GM23338 (cell line): Measurements from ENCODE around the gene ASGR2. TPM values are rescaled to one million over a fixed set of nuclear protein-coding genes. Genes with fewer than 3 reads are reported as not detected.

Experiments used
- ATAC-seq: fragments of 200-7000 bp; cut with Tn5 transposase; 3 replicates; pipeline ENCODE4 v1.9.1; 2020
- DNase-seq: peaks from one replicate; pipeline ENCODE4 v3.0.0-alpha.2; 2015; ENCODE audit warnings: low spot score
- H2AFZ ChIP-seq: fragments of 200-600 bp; sonication (generic); 2 replicates; pipeline ENCODE4 v1.8.0; 2016; ENCODE audit warnings: antibody characterized with exemption, mild to moderate bottlenecking, moderate library complexity
- H3F3A ChIP-seq: fragments of 200-600 bp; sonication (generic); replicated peaks from 2 replicates; pipeline ENCODE4 v1.8.0; 2017; ENCODE audit warnings: antibody characterized with exemption, mixed run types, low read depth
- H3K27ac ChIP-seq: fragments of 200-600 bp; sonication (generic); 2 replicates; pipeline ENCODE4 v1.6.1; 2016; ENCODE audit warnings: low read depth
- H3K27me3 ChIP-seq: fragments of 200-600 bp; sonication (generic); 2 replicates; pipeline ENCODE4 v1.8.0; 2016; ENCODE audit warnings: mild to moderate bottlenecking, mixed run types, moderate library complexity; ENCODE audit not compliant: insufficient read depth
- H3K36me3 ChIP-seq: fragments of 200-600 bp; sonication (generic); 2 replicates; pipeline ENCODE4 v1.8.0; 2016; ENCODE audit warnings: mild to moderate bottlenecking; ENCODE audit not compliant: insufficient read depth
- H3K4me1 ChIP-seq: fragments of 200-600 bp; sonication (generic); 2 replicates; pipeline ENCODE4 v1.8.0; 2016; ENCODE audit warnings: mild to moderate bottlenecking, moderate library complexity; ENCODE audit not compliant: insufficient read depth
- H3K4me2 ChIP-seq: fragments of 200-600 bp; sonication (generic); 2 replicates; pipeline ENCODE4 v1.7.1; 2017; ENCODE audit warnings: mixed run types
- H3K4me3 ChIP-seq: fragments of 200-600 bp; sonication (generic); 2 replicates; pipeline ENCODE4 v1.6.1; 2016; ENCODE audit warnings: mixed run types
- H3K79me2 ChIP-seq: fragments of 200-600 bp; sonication (generic); replicated peaks from 2 replicates; pipeline ENCODE4 v1.8.0; 2017; ENCODE audit warnings: mild to moderate bottlenecking; ENCODE audit not compliant: insufficient read depth
- H3K9me2 ChIP-seq: fragments of 200-600 bp; sonication (generic); 2 replicates; pipeline ENCODE4 v1.8.0; 2017; ENCODE audit not compliant: insufficient read depth
- H4K20me1 ChIP-seq: fragments of 200-600 bp; sonication (generic); replicated peaks from 2 replicates; pipeline ENCODE4 v1.8.0; 2017; ENCODE audit warnings: mild to moderate bottlenecking; ENCODE audit not compliant: insufficient read depth
- H3K27ac Mint-ChIP-seq: 2 replicates; pipeline ENCODE4 v1.8.0; 2020; ENCODE audit warnings: inconsistent platforms, mild to moderate bottlenecking, moderate library complexity, mixed read lengths
- H3K27me3 Mint-ChIP-seq: 3 replicates; pipeline ENCODE4 v1.8.0; 2022; ENCODE audit warnings: low read depth, mild to moderate bottlenecking, moderate library complexity, mixed read lengths, inconsistent platforms; ENCODE audit not compliant: insufficient read depth, poor library complexity
- H3K36me3 Mint-ChIP-seq: 3 replicates; pipeline ENCODE4 v1.8.0; 2021; ENCODE audit warnings: low read depth, mild to moderate bottlenecking, inconsistent platforms, moderate library complexity, mixed read lengths
- H3K4me1 Mint-ChIP-seq: 3 replicates; pipeline ENCODE4 v1.8.0; 2020; ENCODE audit warnings: mild to moderate bottlenecking, inconsistent platforms, mixed read lengths
- H3K4me3 Mint-ChIP-seq: 3 replicates; pipeline ENCODE4 v1.8.0; 2021; ENCODE audit warnings: moderate library complexity, mild to moderate bottlenecking, inconsistent platforms, mixed read lengths
- H3K9me3 Mint-ChIP-seq: 3 replicates; pipeline ENCODE4 v1.8.0; 2020; ENCODE audit warnings: moderate library complexity, mild to moderate bottlenecking, inconsistent platforms, mixed read lengths
- CREB1 ChIP-seq: fragments of 250-450 bp; sonication (Bioruptor Pico); IDR thresholded peaks from 2 replicates; pipeline ENCODE4 v1.5.0; 2020; ENCODE audit warnings: low read depth, mild to moderate bottlenecking, moderate library complexity
- EZH2phosphoT487 ChIP-seq: fragments of 200-600 bp; sonication (generic); IDR thresholded peaks from one replicate; pipeline ENCODE4 v1.8.1; 2018; ENCODE audit warnings: antibody characterized with exemption; ENCODE audit not compliant: unreplicated experiment
- NANOG ChIP-seq: IDR thresholded peaks from 2 replicates; pipeline ENCODE4 v1.6.1; 2016; ENCODE audit warnings: antibody characterized with exemption, borderline replicate concordance
- REST ChIP-seq: IDR thresholded peaks from one replicate; pipeline ENCODE4 v1.6.1; 2018; ENCODE audit warnings: antibody characterized with exemption; ENCODE audit not compliant: unreplicated experiment
- ZNF462 ChIP-seq: fragments of 250-450 bp; sonication (Bioruptor Pico); IDR thresholded peaks from 2 replicates; pipeline ENCODE4 v1.5.0; 2020; ENCODE audit warnings: mild to moderate bottlenecking, moderate library complexity
- polyA plus RNA-seq: library from polyadenylated mRNA; unstranded; fragments of >200 nt; fragmentation: Nextera tagmentation; extraction: Ambion mirVana; gene quantifications from 2 replicates; pipeline ENCODE4 v1.2.1, GENCODE V29; 2016
- total RNA-seq: library from RNA; depleted of rRNA; stranded (reverse); fragments of >200 nt; shearing (Covaris generic); gene quantifications from 2 replicates; pipeline ENCODE4 v1.2.3, GENCODE V29; 2014
- TF ChIP-seq, protein P1 (sequence below): IDR thresholded peaks from 2 replicates; pipeline ENCODE4 v1.6.1; 2016; ENCODE audit warnings: antibody characterized with exemption

The ASGR2 gene
- total and polyA plus RNA-seq, 2 experiments from 2014 or later = 0.97 TPM; not detected in 1

DNA sequence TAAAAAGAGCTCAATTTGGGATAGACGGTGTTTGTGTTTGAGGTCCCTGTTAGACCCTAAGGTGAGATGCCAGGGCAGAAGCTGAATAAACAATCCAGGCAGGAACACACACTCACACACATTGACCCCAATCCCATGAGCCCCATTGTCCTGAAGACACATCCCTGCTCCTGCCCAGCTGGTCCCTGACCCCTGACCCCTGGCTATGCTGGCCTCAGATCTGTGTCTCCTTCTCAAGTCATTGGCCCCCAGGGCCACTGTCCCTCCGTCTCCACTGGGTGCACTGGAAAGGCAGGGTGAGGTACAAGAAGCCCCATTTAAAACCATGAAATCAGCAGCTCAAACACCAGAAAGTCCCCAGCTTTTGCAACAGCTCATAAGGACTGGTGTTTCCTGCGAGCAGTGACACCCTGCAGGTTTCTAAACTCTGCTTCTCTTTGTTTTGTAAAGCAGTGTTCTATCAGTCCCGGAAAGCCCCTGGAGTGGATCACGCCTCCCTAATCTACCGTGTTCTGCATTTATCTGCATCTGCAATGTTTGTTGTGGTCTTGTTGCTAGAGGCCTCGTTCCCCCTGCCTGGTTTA lies 18.0 kb upstream of the ASGR2 start (continued):
- TF ChIP-seq REST (no peak), CREB1 (CRISPR knock-in tag) (no peak), ZNF462 (CRISPR knock-in tag) (no peak)

GRCh38 chr17:7131423-7131791 lies 16.8 kb upstream of the ASGR2 start:
- H3K27me3 ChIP-seq = peaks cover 22% of the 10 kb centered on the region
- H4K20me1 ChIP-seq = no peaks in the 10 kb centered on the region
- H3K4me3 Mint-ChIP-seq = peak overlapping the region; percentile 33; the same call in 2 of the 3 replicates
- H3K4me1 Mint-ChIP-seq = peaks cover 60% of the 10 kb centered on the region
- no peaks in the 10 kb centered on the region for H3K36me3 ChIP-seq
- H3K4me2 ChIP-seq = peak overlapping the region; percentile 69
- peaks cover 21% of the 10 kb centered on the region for H3F3A ChIP-seq
- H3K36me3 Mint-ChIP-seq = no peaks in the 10 kb centered on the region
- H3K4me1 ChIP-seq = peaks cover 58% of the 10 kb centered on the region
- H3K79me2 ChIP-seq = no peaks in the 10 kb centered on the region
- H3K27me3 Mint-ChIP-seq = peaks cover 20% of the 10 kb centered on the region
- H3K9me3 Mint-ChIP-seq = no peaks in the 10 kb centered on the region; the same call in 2 of the 3 replicates
- H3K27ac ChIP-seq = no peak overlapping the region
- peak overlapping the region; percentile 78 for H3K27ac Mint-ChIP-seq
- no peak for ATAC-seq
- no peak for DNase-seq
- H3K9me2 ChIP-seq = no peaks in the 10 kb centered on the region
- H2AFZ ChIP-seq = peak overlapping the region; percentile 86; the same call in 1 of the 2 replicates
- H3K4me3 ChIP-seq = peak overlapping the region; percentile 39; the same call in 1 of the 2 replicates
- TF ChIP-seq, protein P1, sequence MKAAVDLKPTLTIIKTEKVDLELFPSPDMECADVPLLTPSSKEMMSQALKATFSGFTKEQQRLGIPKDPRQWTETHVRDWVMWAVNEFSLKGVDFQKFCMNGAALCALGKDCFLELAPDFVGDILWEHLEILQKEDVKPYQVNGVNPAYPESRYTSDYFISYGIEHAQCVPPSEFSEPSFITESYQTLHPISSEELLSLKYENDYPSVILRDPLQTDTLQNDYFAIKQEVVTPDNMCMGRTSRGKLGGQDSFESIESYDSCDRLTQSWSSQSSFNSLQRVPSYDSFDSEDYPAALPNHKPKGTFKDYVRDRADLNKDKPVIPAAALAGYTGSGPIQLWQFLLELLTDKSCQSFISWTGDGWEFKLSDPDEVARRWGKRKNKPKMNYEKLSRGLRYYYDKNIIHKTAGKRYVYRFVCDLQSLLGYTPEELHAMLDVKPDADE = no peak
- TF ChIP-seq EZH2phosphoT487 (no peak), NANOG (no peak)
